Rectal smooth muscle tissue (tissue), 1 donor: Measurements from ENCODE around the gene CSTPP1.
"Not testable (repeated sequence)": the region's sequence is repeated elsewhere in the genome, so short reads cannot be mapped to it uniquely, and the experiment has no call there.

Experiments
- H3K27ac ChIP-seq: one replicate; pipeline ENCODE4 v1.7.0; 2013; ENCODE audit warnings: low read depth, low read length, inconsistent platforms
- H3K27me3 ChIP-seq: one replicate; pipeline ENCODE4 v1.7.0; 2013; ENCODE audit warnings: low read length; ENCODE audit not compliant: control insufficient read depth, insufficient read depth
- H3K36me3 ChIP-seq: one replicate; pipeline ENCODE4 v1.7.0; 2013; ENCODE audit warnings: low read length; ENCODE audit not compliant: control insufficient read depth, insufficient read depth
- H3K4me1 ChIP-seq: one replicate; pipeline ENCODE4 v1.7.0; 2013; ENCODE audit warnings: low read length; ENCODE audit not compliant: control insufficient read depth, insufficient read depth
- H3K4me3 ChIP-seq: one replicate; pipeline ENCODE4 v1.7.0; 2013; ENCODE audit warnings: low read length
- H3K9ac ChIP-seq: one replicate; pipeline ENCODE4 v1.7.0; 2013; ENCODE audit warnings: low read length

Gene CSTPP1

GRCh38 chr11:47104261-47104950, 167.8 kb downstream of the CSTPP1 start:
- Histone ChIP-seq H3K4me3 (no peak overlapping the region), H3K4me1 (no peaks in the 10 kb centered on the region), H3K9ac (no peak overlapping the region), H3K27ac (no peak overlapping the region), H3K36me3 (no peaks in the 10 kb centered on the region), H3K27me3 (no peaks in the 10 kb centered on the region)

GRCh38 chr11:47105541-47105940, 169.0 kb downstream of the CSTPP1 start:
- no peak overlapping the region for H3K27ac ChIP-seq
- no peaks in the 10 kb centered on the region for H3K27me3 ChIP-seq
- no peak overlapping the region for H3K9ac ChIP-seq
- H3K4me3 ChIP-seq = no peak overlapping the region
- no peaks in the 10 kb centered on the region for H3K36me3 ChIP-seq
- no peaks in the 10 kb centered on the region for H3K4me1 ChIP-seq

GRCh38 chr11:47105974-47106373, 169.4 kb downstream of the CSTPP1 start:
- Histone ChIP-seq H3K27me3 (no peaks in the 10 kb centered on the region), H3K4me3 (no peak overlapping the region), H3K36me3 (no peaks in the 10 kb centered on the region), H3K27ac (no peak overlapping the region), H3K4me1 (no peaks in the 10 kb centered on the region), H3K9ac (no peak overlapping the region)

- Histone ChIP-seq H3K36me3 (no peaks in the 10 kb centered on the region), H3K4me1 (no peaks in the 10 kb centered on the region), H3K9ac (no peak overlapping the region), H3K27ac (peak overlapping the region; percentile 30), H3K27me3 (no peaks in the 10 kb centered on the region), H3K4me3 (no peak overlapping the region)
These were observed 170.3 kb downstream of the CSTPP1 start for GRCh38 chr11:47106798-47107411.

- no peak overlapping the region for H3K4me3 ChIP-seq
- no peaks in the 10 kb centered on the region for H3K36me3 ChIP-seq
- H3K9ac ChIP-seq = no peak overlapping the region
- H3K27me3 ChIP-seq = no peaks in the 10 kb centered on the region
- no peak overlapping the region for H3K27ac ChIP-seq
- H3K4me1 ChIP-seq = no peaks in the 10 kb centered on the region
These were observed 171.2 kb downstream of the CSTPP1 start for GRCh38 chr11:47107744-47108143.

GRCh38 chr11:47108214-47108613, 171.7 kb downstream of the CSTPP1 start:
- Histone ChIP-seq H3K9ac (no peak overlapping the region), H3K27me3 (no peaks in the 10 kb centered on the region), H3K36me3 (no peaks in the 10 kb centered on the region), H3K27ac (no peak overlapping the region), H3K4me3 (no peak overlapping the region), H3K4me1 (no peaks in the 10 kb centered on the region)

- no peak overlapping the region for H3K9ac ChIP-seq
- no peak overlapping the region for H3K4me3 ChIP-seq
- H3K36me3 ChIP-seq = no peaks in the 10 kb centered on the region
- H3K4me1 ChIP-seq = no peaks in the 10 kb centered on the region
- no peaks in the 10 kb centered on the region for H3K27me3 ChIP-seq
- H3K27ac ChIP-seq = no peak overlapping the region
These were observed 172.6 kb downstream of the CSTPP1 start for GRCh38 chr11:47109051-47109726.

GRCh38 chr11:47109727-47110246, 173.2 kb downstream of the CSTPP1 start:
- no peaks in the 10 kb centered on the region for H3K4me1 ChIP-seq
- no peaks in the 10 kb centered on the region for H3K36me3 ChIP-seq
- H3K27me3 ChIP-seq = no peaks in the 10 kb centered on the region
- H3K9ac ChIP-seq = no peak overlapping the region
- no peak overlapping the region for H3K27ac ChIP-seq
- H3K4me3 ChIP-seq = no peak overlapping the region

- Histone ChIP-seq H3K4me3 (no peak overlapping the region), H3K27me3 (no peaks in the 10 kb centered on the region), H3K36me3 (no peaks in the 10 kb centered on the region), H3K9ac (no peak overlapping the region), H3K27ac (no peak overlapping the region), H3K4me1 (no peaks in the 10 kb centered on the region)
These were observed 174.8 kb downstream of the CSTPP1 start for GRCh38 chr11:47111318-47111804.

GRCh38 chr11:47112941-47113340, 176.4 kb downstream of the CSTPP1 start:
- H3K27ac ChIP-seq, H3K9ac ChIP-seq, H3K27me3 ChIP-seq, H3K36me3 ChIP-seq, H3K4me1 ChIP-seq, H3K4me3 ChIP-seq: not testable (repeated sequence)

GRCh38 chr11:47118958-47119688, 182.6 kb downstream of the CSTPP1 start:
- H3K36me3 ChIP-seq, H3K27ac ChIP-seq, H3K4me3 ChIP-seq, H3K4me1 ChIP-seq, H3K9ac ChIP-seq, H3K27me3 ChIP-seq: not testable (repeated sequence)

GRCh38 chr11:47121056-47121455, 184.5 kb downstream of the CSTPP1 start:
- no peak overlapping the region for H3K4me3 ChIP-seq
- H3K36me3 ChIP-seq = no peaks in the 10 kb centered on the region
- no peak overlapping the region for H3K27ac ChIP-seq
- H3K27me3 ChIP-seq = no peaks in the 10 kb centered on the region
- H3K9ac ChIP-seq = no peak overlapping the region
- no peaks in the 10 kb centered on the region for H3K4me1 ChIP-seq
